Pancreas (tissue), 10 donors: ENCODE measurements around the gene DRG2. TPM values are rescaled to one million over a fixed set of nuclear protein-coding genes. Genes with fewer than 3 reads are reported as not detected.

Source experiments
- ATAC-seq, 4 donors: fragments of 200-7000 bp; cut with Tn5 transposase; one replicate each; pipeline versions ENCODE4 v1.8.0 to v1.9.1; 2020; ENCODE audit warnings: mild to moderate bottlenecking in 4 of 4, moderate library complexity in 4 of 4
- DNase-seq, 6 donors: peaks; one replicate each; pipeline ENCODE4 v3.0.0-alpha.2; 2020
- FAIRE-seq: peaks from 2 replicates; lab custom pipeline; 2012; peaks lifted over from hg19 to GRCh38; lab: Jason Lieb, UNC
- H3K27ac ChIP-seq, 4 donors: fragments of 200-600 bp; sonication (generic); 1 replicate in 3 of 4; 2 replicates in 1 of 4; pipeline versions ENCODE4 v1.5.0 to v1.8.0; 2020
- H3K27me3 ChIP-seq, 4 donors: fragments of 200-600 bp; one replicate each; pipeline ENCODE4 v1.8.0; 2021
- H3K36me3 ChIP-seq, 3 donors: fragments of 200-600 bp; sonication (generic) in 1 of 3; one replicate each; pipeline versions ENCODE4 v1.5.0 to v1.8.0; 2020 to 2021
- H3K4me1 ChIP-seq, 3 donors: fragments of 200-600 bp; one replicate each; pipeline ENCODE4 v1.8.0; 2021
- H3K4me3 ChIP-seq, 4 donors: fragments of 200-600 bp; sonication (generic) in 2 of 4; one replicate each; pipeline versions ENCODE4 v1.5.0 to v1.8.0; 2020 to 2021
- H3K9me3 ChIP-seq, 4 donors: fragments of 200-600 bp; one replicate each; pipeline ENCODE4 v1.8.0; 2021
- CTCF ChIP-seq, 4 donors: fragments of 200-600 bp; sonication (generic) in 3 of 4; IDR thresholded peaks; one replicate each; pipeline versions ENCODE4 v1.5.0 to v1.8.0; 2021; ENCODE audit warnings: antibody characterized with exemption in 4 of 4
- whole genome bisulfite sequencing, 2 donors: extraction: QIAGEN DNeasy Blood & Tissue Kit; methylation state at CpG; one replicate each; pipeline ENCODE4 v1.1.7; 2013; 5-methylcytosine and 5-hydroxymethylcytosine counted together
- intact Hi-C, 3 donors: fragments of 100-400 bp; cut with DNase I; formaldehyde crosslinking; loops; one replicate each; pipeline versions ENCODE4 v1.11.1 to v1.14.2; 2022
- polyA plus RNA-seq, 2 donors: library from polyadenylated mRNA; stranded (reverse); fragments of 200-250 nt; gene quantifications; one replicate each; pipeline ENCODE4 v1.2.3, GENCODE V29; 2013
- total RNA-seq, 6 donors: library from RNA; stranded (reverse); fragmentation: NEBNext Ultra II Directional in 4 of 6; extraction: Animal tissue kit (Norgen Biotek cat#: 25700) in 4 of 6; gene quantifications; one replicate each; pipeline versions ENCODE4 v1.2.1 to v1.2.4, GENCODE V29; 2021 to 2023
- donor health status: healthy with polysubstance abuse.
- donor health status: DM: no; HTN: no; CAD: no; lungs with moderate emphysema.
- donor health status: DM: no; HTN: no; CAD: no.
- donor health status: control.
- donor health status: control.
- donor health status: Bipolar disorder and iron deficiency.
- donor health status: DM: yes; HTN: yes; CAD: no.
- donor health status: DM: no; HTN: no; CAD: no.
- donor health status: DM: no; HTN: no; CAD: no.
- donor health status: DM: yes; HTN: yes; CAD: no.

DRG2 gene
- total and polyA plus RNA-seq, 8 donors, result 13.4 to 46.9 (median 17.9) TPM

GRCh38 chr17:18117982-18118975 is 30.5 kb downstream of the DRG2 start:
- Histone ChIP-seq H3K27ac (no peak overlapping the region), H3K4me1 (no peaks in the 10 kb centered on the region), H3K27me3 (no peaks in the 10 kb centered on the region), H3K9me3 (no peaks in the 10 kb centered on the region), H3K36me3 (no peaks in the 10 kb centered on the region), H3K4me3 (no peak overlapping the region)
- intact Hi-C loops, result no loop called here
- FAIRE-seq (no peak), DNase-seq (peak in 1 of 6 donors; percentile 12), ATAC-seq (no peak)
- no peak for TF ChIP-seq CTCF (IDR thresholded peaks at IDR 0.05)
- WGBS, 2 donors, result 85 to 87% methylated on average over 33 of the region's 33 CpGs

GRCh38 chr17:18119166-18119745 is 31.5 kb downstream of the DRG2 start:
- ATAC-seq (no peak), DNase-seq (no peak), FAIRE-seq (no peak)
- Histone ChIP-seq H3K27me3 (no peaks in the 10 kb centered on the region), H3K9me3 (no peaks in the 10 kb centered on the region), H3K4me3 (no peak overlapping the region), H3K36me3 (no peaks in the 10 kb centered on the region), H3K27ac (no peak overlapping the region), H3K4me1 (no peaks in the 10 kb centered on the region)
- intact Hi-C loops, result no loop called here
- 96 to 98% methylated on average over 57 of the region's 57 CpGs for WGBS, 2 donors
- TF ChIP-seq CTCF (IDR thresholded peaks at IDR 0.05), result no peak

DNA sequence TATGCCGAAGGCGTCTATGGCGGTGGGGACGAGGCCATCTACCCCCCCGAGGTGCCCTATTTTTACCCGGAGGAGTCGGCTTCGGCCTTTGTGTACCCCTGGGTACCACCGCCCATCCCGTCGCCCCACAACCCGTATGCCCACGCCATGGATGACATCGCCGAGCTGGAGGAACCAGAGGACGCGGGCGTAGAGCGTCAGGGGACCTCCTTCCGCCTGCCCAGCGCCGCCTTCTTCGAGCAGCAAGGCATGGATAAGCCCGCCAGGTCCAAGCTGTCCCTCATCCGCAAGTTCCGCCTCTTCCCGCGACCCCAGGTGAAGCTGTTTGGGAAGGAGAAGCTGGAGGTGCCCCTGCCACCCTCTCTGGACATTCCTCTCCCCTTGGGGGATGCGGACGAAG is 32.2 kb downstream of the DRG2 start:
- DNase-seq (peak in 1 of 6 donors; percentile 16), ATAC-seq (no peak), FAIRE-seq (no peak)
- H3K36me3 ChIP-seq, result no peaks in the 10 kb centered on the region
- no peaks in the 10 kb centered on the region for H3K27me3 ChIP-seq
- H3K4me1 ChIP-seq, result no peaks in the 10 kb centered on the region
- WGBS, 2 donors, result 93 to 96% methylated on average over 30 of the region's 30 CpGs
- no peaks in the 10 kb centered on the region for H3K9me3 ChIP-seq
- H3K27ac ChIP-seq, result no peak overlapping the region
- no peak for TF ChIP-seq CTCF (IDR thresholded peaks at IDR 0.05)
- intact Hi-C loops, result no loop called here
- no peak overlapping the region for H3K4me3 ChIP-seq

GRCh38 chr17:18120461-18121017 is 32.8 kb downstream of the DRG2 start:
- DNase-seq (peak in 1 of 6 donors; percentile 11), FAIRE-seq (no peak), ATAC-seq (no peak)
- intact Hi-C loops, result no loop called here
- 72 to 85% methylated on average over 60 to 68 of the region's 68 CpGs for WGBS, 2 donors
- Histone ChIP-seq H3K27me3 (no peaks in the 10 kb centered on the region), H3K4me1 (no peaks in the 10 kb centered on the region), H3K9me3 (no peaks in the 10 kb centered on the region), H3K4me3 (no peak overlapping the region), H3K36me3 (no peaks in the 10 kb centered on the region), H3K27ac (no peak overlapping the region)
- no peak for TF ChIP-seq CTCF (IDR thresholded peaks at IDR 0.05)
